B cell (primary cell): ENCODE results near the gene EXOC4. TPM values are rescaled to one million over a fixed set of nuclear protein-coding genes. Genes with fewer than 3 reads are reported as not detected.

Experiments used
- ATAC-seq: fragments of 200-7000 bp; cut with Tn5 transposase; one replicate; pipeline ENCODE4 v1.10.0; 2021; ENCODE audit warnings: low read depth, mild to moderate bottlenecking, moderate number of reproducible peaks, moderate library complexity
- CTCF ChIA-PET: fragments of 350-600 bp; sonication (Branson Sonifier 250); formaldehyde crosslinking; loops from one replicate; lab custom pipeline; 2021; ENCODE audit warnings: antibody characterized with exemption, inconsistent platforms; lab: Charles Lee
- POLR2A ChIA-PET: fragments of 350-600 bp; sonication (Branson Sonifier 250); formaldehyde crosslinking; loops from one replicate; lab custom pipeline; 2021; ENCODE audit warnings: antibody characterized with exemption; lab: Charles Lee
- DNase-seq: peaks from one replicate; pipeline ENCODE4 v3.0.0; 2013
- H2AFZ ChIP-seq: 2 replicates; pipeline ENCODE4 v1.6.1; 2012; ENCODE audit warnings: mild to moderate bottlenecking, low read depth, low read length; ENCODE audit not compliant: insufficient read depth, poor library complexity, severe bottlenecking
- H3K27ac ChIP-seq, 2 donors: 1 replicate in 1 of 2; 2 replicates in 1 of 2; pipeline ENCODE4 v1.5.1; 2012 to 2013; ENCODE audit warnings: low read length in 2 of 2, mild to moderate bottlenecking in 2 of 2, moderate library complexity in 1 of 2
- H3K27me3 ChIP-seq, 4 experiments: fragments of 200-600 bp in 1 of 4; sonication (generic) in 1 of 4; replicated peaks in 1 of 4; 1 replicate in 2 of 4; 2 replicates in 2 of 4; pipeline versions ENCODE4 v1.6.1 to v1.7.0; 2013 to 2016; ENCODE audit warnings: low read length in 3 of 4, mild to moderate bottlenecking in 2 of 4, mixed read lengths in 1 of 4, moderate library complexity in 1 of 4; ENCODE audit not compliant: insufficient read depth in 4 of 4, control insufficient read depth in 3 of 4; ENCODE audit errors: control extremely low read depth in 1 of 4
- H3K36me3 ChIP-seq, 2 experiments: replicated peaks in 1 of 2; 1 replicate in 1 of 2; 2 replicates in 1 of 2; pipeline versions ENCODE4 v1.6.1 to v1.7.1; 2013; ENCODE audit warnings: low read length in 1 of 2; ENCODE audit not compliant: insufficient read depth in 2 of 2, control insufficient read depth in 1 of 2; ENCODE audit errors: control extremely low read depth in 1 of 2, extremely low read depth in 1 of 2
- H3K4me1 ChIP-seq, 2 donors: fragments of 200-600 bp in 1 of 2; sonication (generic) in 1 of 2; 1 replicate in 1 of 2; 2 replicates in 1 of 2; pipeline versions ENCODE4 v1.5.1 to v1.6.1; 2013 to 2017; ENCODE audit warnings: low read length in 2 of 2; ENCODE audit not compliant: control insufficient read depth in 2 of 2, insufficient read depth in 2 of 2
- H3K4me2 ChIP-seq: replicated peaks from 2 replicates; pipeline ENCODE3; 2012; ENCODE audit warnings: mild to moderate bottlenecking, low read depth, low read length; ENCODE audit not compliant: poor library complexity, severe bottlenecking
- H3K4me3 ChIP-seq, 5 experiments: fragments of 200-600 bp in 1 of 5; sonication (generic) in 1 of 5; 1 replicate in 3 of 5; 2 replicates in 2 of 5; pipeline versions ENCODE4 v1.5.1 to v1.7.0; 2011 to 2016; ENCODE audit warnings: low read length in 4 of 5, mild to moderate bottlenecking in 4 of 5, low read depth in 2 of 5, control low read depth in 1 of 5, moderate library complexity in 1 of 5; ENCODE audit not compliant: insufficient read depth in 1 of 5; ENCODE audit errors: control extremely low read depth in 1 of 5, extremely low read depth in 1 of 5
- H3K79me2 ChIP-seq: fragments of 200-600 bp; sonication (generic); one replicate; pipeline ENCODE4 v1.6.0; 2016; ENCODE audit warnings: low read length; ENCODE audit not compliant: control insufficient read depth, insufficient read depth
- H3K9ac ChIP-seq: fragments of 200-600 bp; sonication (generic); 2 replicates; pipeline ENCODE4 v1.6.1; 2017; ENCODE audit warnings: mild to moderate bottlenecking, low read length, moderate library complexity
- H3K9me3 ChIP-seq, 3 donors: one replicate each; pipeline versions ENCODE4 v1.6.1 to v1.7.1; 2013; ENCODE audit warnings: low read length in 2 of 3; ENCODE audit not compliant: control insufficient read depth in 2 of 3, insufficient read depth in 1 of 3; ENCODE audit errors: control extremely low read depth in 1 of 3
- H4K20me1 ChIP-seq: 2 replicates; pipeline ENCODE4 v1.6.0; 2012; ENCODE audit warnings: mild to moderate bottlenecking, low read length; ENCODE audit not compliant: insufficient read depth, control insufficient read depth, poor library complexity, severe bottlenecking
- H3K27ac Mint-ChIP-seq: one replicate; pipeline ENCODE4 v1.8.0; 2021; ENCODE audit warnings: mixed read lengths
- H3K27me3 Mint-ChIP-seq: one replicate; pipeline ENCODE4 v1.8.0; 2021; ENCODE audit warnings: mixed read lengths
- H3K4me1 Mint-ChIP-seq: one replicate; pipeline ENCODE4 v1.8.0; 2021; ENCODE audit warnings: mixed read lengths
- H3K4me3 Mint-ChIP-seq: one replicate; pipeline ENCODE4 v1.8.0; 2021; ENCODE audit warnings: mixed read lengths
- H3K9me3 Mint-ChIP-seq: one replicate; pipeline ENCODE4 v1.8.0; 2022; ENCODE audit warnings: mixed read lengths; ENCODE audit not compliant: insufficient read depth
- EZH2 ChIP-seq: IDR thresholded peaks from 2 replicates; pipeline ENCODE4 v1.6.1; 2012; ENCODE audit warnings: borderline replicate concordance, low read depth, mild to moderate bottlenecking, moderate library complexity, low read length; ENCODE audit not compliant: insufficient read depth, poor library complexity, severe bottlenecking
- WGBS: methylation state at CpG from one replicate; pipeline ENCODE4 v1.1.5; 2013; ENCODE audit warnings: missing lambda C conversion rate; ENCODE audit not compliant: insufficient coverage; 5-methylcytosine and 5-hydroxymethylcytosine counted together
- intact Hi-C: fragments of 100-400 bp; cut with micrococcal nuclease; formaldehyde crosslinking; loops from one replicate; pipeline ENCODE4 v1.10.0; 2022
- polyA plus RNA-seq: library from polyadenylated mRNA; depleted of rRNA; stranded (reverse); fragments of >200 nt; gene quantifications from 2 replicates; pipeline ENCODE4 v1.2.3, GENCODE V29; 2012
- total RNA-seq, 2 donors: library from RNA; stranded (reverse); fragments of 120-200 nt in 1 of 2; gene quantifications; 1 replicate in 1 of 2; 2 replicates in 1 of 2; pipeline versions ENCODE4 v1.2.3 to v1.2.4, GENCODE V29; 2013 to 2022
- TF ChIP-seq, protein P1 (sequence below): fragments of 200-600 bp; IDR thresholded peaks from one replicate; pipeline ENCODE4 v1.8.0; 2022; ENCODE audit warnings: antibody characterized with exemption, mild to moderate bottlenecking

The EXOC4 gene
- total and polyA plus RNA-seq, 2 donors (not counting 1 experiment from before 2014, with no cell fraction given): 16.7 to 135 TPM

DNA sequence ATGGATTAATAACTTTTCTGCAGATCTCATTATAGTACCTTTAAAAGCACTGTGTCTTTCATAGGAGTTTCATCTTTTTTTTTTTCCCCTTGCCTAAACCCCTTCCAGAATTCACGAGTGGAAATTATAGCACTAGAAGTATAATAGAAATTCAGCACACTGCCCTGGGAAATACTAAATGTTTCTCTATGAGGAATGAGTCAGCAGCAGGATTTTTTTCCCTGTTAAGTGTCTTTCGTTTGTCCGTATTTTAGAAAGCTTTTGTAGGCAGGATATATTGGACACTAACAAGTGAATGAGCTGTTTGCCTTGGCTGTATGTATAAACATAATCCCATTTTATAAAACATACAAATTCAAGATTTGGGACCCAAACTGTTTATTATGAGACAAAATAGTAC is 105.8 kb downstream of the EXOC4 start:
- Histone ChIP-seq H3K9me3 (peaks cover 0 to 2% (median under 1%) of the 10 kb centered on the region in 3 donors), H3K27me3 (no peaks in the 10 kb centered on the region), H3K9ac (no peak overlapping the region), H3K4me2 (no peak overlapping the region), H3K27ac (no peak overlapping the region), H3K4me3 (no peak overlapping the region), H4K20me1 (no peaks in the 10 kb centered on the region), H3K4me1 (no peaks in the 10 kb centered on the region), H2AFZ (no peak overlapping the region), H3K79me2 (no peaks in the 10 kb centered on the region), H3K36me3 (peaks cover 8 to 13% of the 10 kb centered on the region in 2 experiments)
- H3K4me1 Mint-ChIP-seq: no peaks in the 10 kb centered on the region
- POLR2A ChIA-PET: no interaction called here
- TF ChIP-seq, protein P1, sequence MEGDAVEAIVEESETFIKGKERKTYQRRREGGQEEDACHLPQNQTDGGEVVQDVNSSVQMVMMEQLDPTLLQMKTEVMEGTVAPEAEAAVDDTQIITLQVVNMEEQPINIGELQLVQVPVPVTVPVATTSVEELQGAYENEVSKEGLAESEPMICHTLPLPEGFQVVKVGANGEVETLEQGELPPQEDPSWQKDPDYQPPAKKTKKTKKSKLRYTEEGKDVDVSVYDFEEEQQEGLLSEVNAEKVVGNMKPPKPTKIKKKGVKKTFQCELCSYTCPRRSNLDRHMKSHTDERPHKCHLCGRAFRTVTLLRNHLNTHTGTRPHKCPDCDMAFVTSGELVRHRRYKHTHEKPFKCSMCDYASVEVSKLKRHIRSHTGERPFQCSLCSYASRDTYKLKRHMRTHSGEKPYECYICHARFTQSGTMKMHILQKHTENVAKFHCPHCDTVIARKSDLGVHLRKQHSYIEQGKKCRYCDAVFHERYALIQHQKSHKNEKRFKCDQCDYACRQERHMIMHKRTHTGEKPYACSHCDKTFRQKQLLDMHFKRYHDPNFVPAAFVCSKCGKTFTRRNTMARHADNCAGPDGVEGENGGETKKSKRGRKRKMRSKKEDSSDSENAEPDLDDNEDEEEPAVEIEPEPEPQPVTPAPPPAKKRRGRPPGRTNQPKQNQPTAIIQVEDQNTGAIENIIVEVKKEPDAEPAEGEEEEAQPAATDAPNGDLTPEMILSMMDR: no peak
- TF ChIP-seq EZH2: no peak
- CTCF ChIA-PET: no interaction called here
- ATAC-seq: no peak
- WGBS: no CpG with 5 or more reads among the region's 3 CpGs
- no peak overlapping the region for H3K4me3 Mint-ChIP-seq
- no peak for DNase-seq
- peaks cover 3% of the 10 kb centered on the region for H3K9me3 Mint-ChIP-seq
- intact Hi-C loops: no loop called here
- H3K27ac Mint-ChIP-seq: no peak overlapping the region
- H3K27me3 Mint-ChIP-seq: no peaks in the 10 kb centered on the region

DNA sequence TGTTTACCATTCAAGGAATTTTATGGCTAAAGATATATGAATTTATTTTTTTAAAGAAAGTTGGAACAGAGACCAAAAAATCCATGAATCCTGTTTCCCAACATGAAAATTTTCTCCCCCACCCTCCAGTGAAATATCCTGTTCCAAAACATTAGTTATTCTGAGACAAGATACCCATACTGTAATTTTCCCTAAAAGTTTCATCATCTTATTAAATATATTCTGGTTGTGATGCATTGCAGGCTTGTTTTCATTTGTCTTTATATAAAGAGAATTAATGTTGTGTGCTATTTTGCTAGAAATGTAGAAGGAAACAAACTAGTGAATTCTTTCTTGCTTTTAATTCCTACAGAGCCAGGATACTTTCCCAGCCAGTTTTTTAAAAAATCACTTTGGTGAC is 106.6 kb downstream of the EXOC4 start:
- Mint-ChIP-seq H3K9me3 (peaks cover 2% of the 10 kb centered on the region), H3K4me1 (no peaks in the 10 kb centered on the region), H3K27ac (no peak overlapping the region), H3K27me3 (no peaks in the 10 kb centered on the region), H3K4me3 (no peak overlapping the region)
- Histone ChIP-seq H2AFZ (no peak overlapping the region), H4K20me1 (no peaks in the 10 kb centered on the region), H3K4me3 (no peak overlapping the region), H3K9me3 (peaks cover 0 to 2% (median 0%) of the 10 kb centered on the region in 3 donors), H3K36me3 (peaks cover 8 to 13% of the 10 kb centered on the region in 2 experiments), H3K4me1 (no peaks in the 10 kb centered on the region), H3K79me2 (no peaks in the 10 kb centered on the region), H3K27me3 (no peaks in the 10 kb centered on the region), H3K9ac (no peak overlapping the region), H3K27ac (no peak overlapping the region), H3K4me2 (no peak overlapping the region)
- CTCF ChIA-PET: no interaction called here
- POLR2A ChIA-PET: no interaction called here
- intact Hi-C loops: no loop called here
- no peak for ATAC-seq
- no peak for DNase-seq
- TF ChIP-seq, protein P1: no peak
- TF ChIP-seq EZH2: no peak
